ENCODE measurements around the gene CFAP410.

DNA sequence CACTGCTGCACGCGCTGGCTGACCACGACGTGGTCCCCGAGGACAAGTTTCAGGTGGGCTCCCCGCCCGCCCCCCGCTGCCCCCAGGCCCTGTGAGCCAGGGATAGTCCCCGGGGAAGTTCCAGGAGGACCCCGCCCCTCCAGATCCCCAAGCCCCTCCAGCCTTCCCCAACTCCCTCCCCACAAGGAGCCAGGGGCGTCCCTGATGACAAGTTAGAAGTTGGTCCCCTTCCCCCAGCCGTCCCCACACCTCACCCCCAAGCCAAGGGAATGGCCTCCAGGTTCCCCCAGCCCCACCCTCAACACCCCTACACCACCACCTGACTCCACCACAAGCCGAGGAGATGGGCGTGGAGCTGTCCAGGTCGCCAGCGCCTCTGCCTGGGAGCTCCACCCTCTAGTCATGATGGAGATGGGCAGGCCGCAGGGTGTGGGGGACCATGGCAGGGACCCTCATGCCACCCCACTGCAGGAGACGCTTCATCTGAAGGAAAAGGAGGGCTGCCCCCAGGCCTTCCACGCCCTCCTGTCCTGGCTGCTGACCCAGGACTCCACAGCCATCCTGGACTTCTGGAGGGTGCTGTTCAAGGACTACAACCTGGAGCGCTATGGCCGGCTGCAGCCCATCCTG is 53.0 kb downstream of the CFAP410 start:
- TF ChIP-seq, protein P1, sequence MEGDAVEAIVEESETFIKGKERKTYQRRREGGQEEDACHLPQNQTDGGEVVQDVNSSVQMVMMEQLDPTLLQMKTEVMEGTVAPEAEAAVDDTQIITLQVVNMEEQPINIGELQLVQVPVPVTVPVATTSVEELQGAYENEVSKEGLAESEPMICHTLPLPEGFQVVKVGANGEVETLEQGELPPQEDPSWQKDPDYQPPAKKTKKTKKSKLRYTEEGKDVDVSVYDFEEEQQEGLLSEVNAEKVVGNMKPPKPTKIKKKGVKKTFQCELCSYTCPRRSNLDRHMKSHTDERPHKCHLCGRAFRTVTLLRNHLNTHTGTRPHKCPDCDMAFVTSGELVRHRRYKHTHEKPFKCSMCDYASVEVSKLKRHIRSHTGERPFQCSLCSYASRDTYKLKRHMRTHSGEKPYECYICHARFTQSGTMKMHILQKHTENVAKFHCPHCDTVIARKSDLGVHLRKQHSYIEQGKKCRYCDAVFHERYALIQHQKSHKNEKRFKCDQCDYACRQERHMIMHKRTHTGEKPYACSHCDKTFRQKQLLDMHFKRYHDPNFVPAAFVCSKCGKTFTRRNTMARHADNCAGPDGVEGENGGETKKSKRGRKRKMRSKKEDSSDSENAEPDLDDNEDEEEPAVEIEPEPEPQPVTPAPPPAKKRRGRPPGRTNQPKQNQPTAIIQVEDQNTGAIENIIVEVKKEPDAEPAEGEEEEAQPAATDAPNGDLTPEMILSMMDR (IDR thresholded peaks at IDR 0.05), result no peak
- TF ChIP-seq POLR2A (IDR thresholded peaks at IDR 0.05) (no peak), EP300 (IDR thresholded peaks at IDR 0.05) (no peak), POLR2AphosphoS5 (IDR thresholded peaks at IDR 0.05) (no peak)

Data from upper lobe of left lung (tissue), 4 donors.